ENCODE results near the gene AQP2.
"Not testable (repeated sequence)": the region's sequence is repeated elsewhere in the genome, so short reads cannot be mapped to it uniquely, and the experiment has no call there.

The AQP2 gene

GRCh38 chr12:49969651-49970429 is 19.3 kb downstream of the AQP2 start:
- no peak for DNase-seq (ENCODE audit: low read depth, low spot score)

GRCh38 chr12:49970658-49971057 is 20.1 kb downstream of the AQP2 start:
- DNase-seq (ENCODE audit: low read depth, low spot score): no peak

DNA sequence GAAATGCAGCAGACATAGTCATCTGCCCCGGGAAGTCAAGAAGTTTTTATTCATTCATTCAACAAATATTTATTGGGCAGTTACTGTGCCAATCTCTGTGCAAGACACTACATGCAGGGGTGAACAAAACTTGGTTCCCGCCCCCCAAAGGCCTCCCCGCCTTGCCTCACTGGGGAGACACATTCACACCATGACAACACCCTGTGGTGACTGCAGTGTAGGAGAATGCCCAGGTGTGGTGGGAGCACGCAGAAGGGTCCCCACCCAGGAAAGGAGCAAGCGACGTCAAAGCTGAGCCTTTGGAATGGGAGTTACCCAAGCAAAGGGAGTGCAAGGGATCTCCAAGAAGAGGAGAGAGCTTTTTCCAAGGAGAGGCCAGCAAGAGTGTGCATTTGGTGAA is 20.6 kb downstream of the AQP2 start:
- DNase-seq (ENCODE audit: low read depth, low spot score): no peak

DNA sequence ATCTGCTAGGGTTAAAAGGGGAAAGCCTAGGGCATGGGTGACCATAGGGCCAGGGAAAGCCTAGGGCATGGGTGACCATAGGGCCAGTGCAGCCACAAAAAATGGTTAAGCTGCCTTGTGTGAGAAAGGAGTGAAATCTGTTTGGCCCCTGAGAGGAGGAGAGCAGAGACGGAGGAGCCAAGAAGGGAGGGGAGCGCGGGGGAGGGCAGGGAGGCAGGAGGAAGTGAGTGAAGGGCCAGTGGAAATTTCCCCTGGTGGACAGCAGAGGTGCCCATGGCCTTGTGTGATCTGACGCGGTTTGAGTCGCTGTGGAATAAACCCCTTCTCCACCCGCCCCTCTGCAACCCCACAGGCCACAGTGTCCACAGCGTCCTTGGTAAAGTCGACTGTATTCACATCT is 21.6 kb downstream of the AQP2 start:
- no peak for DNase-seq (ENCODE audit: low read depth, low spot score)

- no peak for DNase-seq (ENCODE audit: low read depth, low spot score)
Measured at GRCh38 chr12:49972641-49973360, 22.3 kb downstream of the AQP2 start, which contains the start of gene AQP6. Gene AQP6, plus strand, starts transcription at chr12:49972947. Its CDS starts 227 bp downstream, at chr12:49973174.

- no peak for DNase-seq (ENCODE audit: low read depth, low spot score)
Measured at GRCh38 chr12:49973361-49973830, 22.9 kb downstream of the AQP2 start.

- no peak for DNase-seq (ENCODE audit: low read depth, low spot score)
Measured at GRCh38 chr12:49974231-49974675, 23.7 kb downstream of the AQP2 start.

DNA sequence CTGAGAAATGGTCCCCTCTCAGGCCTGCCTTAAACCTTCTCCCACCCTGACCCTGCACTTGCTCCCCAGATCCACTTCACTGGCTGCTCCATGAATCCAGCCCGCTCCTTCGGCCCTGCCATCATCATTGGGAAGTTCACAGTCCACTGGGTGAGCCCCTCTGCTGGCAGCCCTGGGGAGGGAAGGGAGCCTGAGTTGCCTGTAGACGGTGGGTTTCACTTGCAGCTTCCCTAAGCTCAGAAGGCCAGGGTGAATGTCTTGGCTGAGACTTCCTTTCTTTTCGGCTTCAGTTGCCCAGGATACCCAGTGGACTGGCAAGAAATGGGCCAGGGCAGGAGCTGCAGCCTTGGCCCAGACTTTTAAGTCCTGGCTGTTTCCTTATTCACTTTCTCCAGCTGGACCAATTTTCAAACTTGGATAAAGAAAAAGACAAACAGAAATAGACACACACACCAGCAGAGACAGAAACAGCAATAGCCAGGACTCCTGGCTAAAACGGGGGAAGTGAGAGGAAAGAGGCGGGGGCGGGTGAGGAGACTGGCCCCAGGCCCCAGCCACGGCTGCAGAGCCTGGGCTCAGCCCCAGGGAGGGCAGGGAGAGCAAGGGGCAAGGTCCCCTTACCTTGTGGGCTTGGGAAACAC is 24.3 kb downstream of the AQP2 start:
- no peak for DNase-seq (ENCODE audit: low read depth, low spot score)

GRCh38 chr12:49975318-49975761 is 24.8 kb downstream of the AQP2 start:
- DNase-seq (ENCODE audit: low read depth, low spot score): no peak

DNA sequence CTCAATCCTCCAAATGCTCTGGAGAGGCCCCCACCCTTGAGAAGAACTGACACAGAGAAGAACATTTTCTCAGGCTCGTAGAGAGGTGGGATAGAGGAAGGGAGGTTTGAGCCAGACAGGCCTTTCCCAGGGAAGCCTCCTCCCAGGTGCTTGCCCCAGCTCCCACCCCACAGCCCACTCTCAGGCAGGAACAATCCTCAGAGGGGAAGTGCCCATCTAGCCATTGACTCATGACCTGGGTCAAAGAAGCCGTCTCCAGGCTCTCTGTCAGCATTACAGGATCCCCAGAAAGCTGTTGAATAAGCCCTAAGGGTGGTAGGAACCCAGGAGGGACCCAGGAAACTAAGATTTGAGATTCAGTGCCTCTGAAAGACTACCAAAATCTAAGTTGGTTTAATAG is 26.0 kb downstream of the AQP2 start:
- no peak for DNase-seq (ENCODE audit: low read depth, low spot score)

DNA sequence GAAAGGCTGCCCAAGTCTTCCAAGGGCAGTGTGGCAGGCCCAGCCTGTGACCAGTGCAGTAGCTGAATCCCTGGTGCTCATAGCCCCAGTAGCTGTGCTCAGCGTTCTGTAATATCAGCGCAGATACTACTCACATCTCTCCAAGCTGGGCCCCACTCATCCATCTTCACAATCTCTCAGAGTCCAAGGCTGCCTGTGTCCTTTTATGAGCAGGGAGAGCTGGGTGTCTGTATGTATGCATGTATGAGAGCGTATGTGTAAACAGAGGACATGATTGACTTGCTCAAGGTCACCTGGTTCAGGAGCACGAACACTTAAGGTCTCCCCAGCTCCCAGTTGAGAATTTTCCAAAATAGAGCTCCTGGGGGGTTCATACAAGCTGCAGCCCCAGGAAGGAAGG is 27.6 kb downstream of the AQP2 start:
- no peak for DNase-seq (ENCODE audit: low read depth, low spot score)

DNA sequence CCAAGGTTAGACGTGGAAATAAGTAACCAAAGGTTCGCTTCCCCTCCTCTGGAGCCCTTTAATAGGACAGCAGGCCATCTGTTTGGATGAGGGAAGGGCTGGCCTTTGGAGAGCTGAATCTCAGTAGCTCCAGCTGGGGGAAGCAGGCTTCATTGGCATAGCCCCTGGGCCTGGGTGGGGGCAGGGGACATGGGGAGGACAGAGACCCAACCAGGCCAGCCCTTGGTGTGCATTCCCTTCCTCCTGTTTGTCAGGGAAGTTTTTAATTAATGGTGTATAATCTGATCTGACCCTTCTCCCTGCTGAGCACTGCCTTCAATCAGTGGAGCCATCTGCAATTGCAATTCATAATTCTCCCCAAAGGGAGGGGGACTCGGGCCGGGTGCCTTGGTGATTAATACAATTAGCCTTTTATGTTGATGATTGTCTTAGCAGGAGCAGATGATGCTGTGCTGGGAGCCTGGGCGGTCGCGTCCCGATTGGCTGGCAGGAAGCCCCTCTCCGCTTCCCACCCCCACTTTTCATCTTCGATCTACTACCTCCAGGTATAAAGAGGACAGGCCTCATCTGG is 28.6 kb downstream of the AQP2 start:
- no peak for DNase-seq (ENCODE audit: low read depth, low spot score)

GRCh38 chr12:49979791-49980190 is 29.3 kb downstream of the AQP2 start:
- no peak for DNase-seq (ENCODE audit: low read depth, low spot score)

GRCh38 chr12:49980501-49981349 is 30.2 kb downstream of the AQP2 start:
- no peak for DNase-seq (ENCODE audit: low read depth, low spot score)

DNA sequence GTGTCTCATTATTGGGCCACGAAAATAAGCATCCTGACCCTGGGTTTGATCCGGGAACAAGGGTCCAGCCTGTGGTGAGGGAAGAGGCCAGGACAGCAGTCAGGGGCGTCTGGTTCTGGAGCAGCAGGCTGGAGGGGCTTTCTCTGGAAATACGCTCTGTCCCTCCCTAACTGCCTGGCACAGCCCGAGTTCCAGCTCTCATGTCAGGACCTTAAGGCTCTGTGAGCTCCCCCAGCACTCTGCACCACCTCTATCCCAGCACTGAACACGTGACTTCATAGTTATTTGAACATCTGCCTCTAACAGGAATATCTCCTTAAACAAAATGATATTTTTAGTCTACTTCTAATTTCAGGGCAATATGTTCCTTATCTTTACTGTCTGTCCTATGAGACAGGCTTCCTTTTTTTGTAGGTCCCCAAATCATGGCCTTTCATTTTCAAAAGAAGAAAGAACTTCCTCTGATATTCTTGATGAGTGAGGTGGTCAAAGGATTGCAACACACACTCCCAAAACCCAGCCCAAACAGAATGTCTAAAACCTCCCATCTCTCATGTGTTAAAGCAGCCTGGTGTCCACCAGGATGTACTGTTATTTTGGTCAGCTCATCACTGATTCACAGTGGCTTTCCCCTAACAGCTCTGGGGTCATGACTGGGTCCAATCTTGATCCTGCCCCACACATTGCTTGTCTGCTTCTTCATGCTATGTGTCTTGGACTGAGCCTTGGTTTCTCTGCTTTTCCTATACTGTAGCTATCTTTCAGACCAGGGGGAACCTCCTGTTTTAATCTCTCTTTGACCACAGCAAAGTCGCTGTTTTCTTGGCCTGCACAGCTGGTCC is 31.9 kb downstream of the AQP2 start:
- DNase-seq (ENCODE audit: low read depth, low spot score): no peak

DNA sequence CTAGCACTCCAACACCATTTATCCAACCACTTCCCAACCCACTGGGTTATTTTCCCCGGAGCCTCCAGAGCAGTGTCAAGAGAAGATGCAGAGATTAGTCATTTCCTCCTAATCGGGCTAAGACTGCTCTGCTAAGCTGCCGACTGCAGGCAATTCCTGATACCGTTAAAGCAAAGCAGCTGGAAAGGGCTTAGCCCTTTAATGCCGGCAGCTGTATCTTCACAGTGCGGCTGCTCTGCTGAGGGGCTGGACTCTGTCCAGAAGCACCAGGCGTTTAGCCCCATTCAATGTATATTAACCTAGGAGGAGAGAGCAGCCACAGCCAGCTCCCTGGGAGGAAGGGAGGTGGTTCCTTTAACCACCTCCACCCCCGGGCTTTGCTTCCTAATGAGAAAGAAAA is 33.4 kb downstream of the AQP2 start:
- DNase-seq (ENCODE audit: low read depth, low spot score): no peak

DNA sequence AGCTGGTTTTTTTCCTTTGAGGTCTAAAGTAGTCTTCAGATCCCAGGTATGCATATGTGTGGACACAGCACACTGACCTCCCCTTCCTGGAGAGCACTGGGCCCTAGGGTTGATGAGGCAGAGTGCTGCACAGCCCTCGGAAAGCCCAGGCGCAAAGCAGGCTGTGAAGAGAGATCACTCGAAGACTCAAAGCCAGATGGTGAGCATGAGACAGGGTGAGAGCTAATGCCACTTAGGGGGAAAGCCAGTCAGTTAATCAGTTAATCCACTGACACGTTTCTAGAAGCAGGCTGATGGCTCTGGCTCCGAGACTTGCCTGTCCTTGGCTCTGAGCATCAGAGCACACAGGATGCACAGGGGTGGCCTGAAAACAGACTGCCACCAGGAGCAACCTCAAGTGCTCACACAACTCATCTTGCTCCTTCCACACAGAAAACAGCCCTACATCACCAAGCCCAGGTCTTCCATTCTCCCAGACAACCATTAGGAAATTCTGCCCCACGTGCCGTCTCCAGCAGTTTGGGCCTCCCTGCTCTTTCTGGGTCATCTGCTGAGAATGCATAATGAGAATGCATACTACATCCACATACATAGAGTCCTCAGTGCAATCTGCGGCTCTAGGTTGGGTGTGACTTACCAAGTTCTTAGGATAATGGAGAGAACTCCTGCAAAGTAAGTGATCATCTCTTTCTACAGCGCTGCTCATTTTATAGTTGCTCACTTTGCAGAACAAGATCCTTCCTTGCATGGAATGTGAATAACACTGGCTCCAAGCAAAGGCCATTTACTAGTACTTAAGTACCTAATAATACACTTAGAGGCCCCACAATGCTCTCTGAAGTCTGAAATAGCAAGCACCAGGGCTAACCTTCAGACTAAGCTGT is 34.2 kb downstream of the AQP2 start:
- no peak for DNase-seq (ENCODE audit: low read depth, low spot score)

GRCh38 chr12:49985981-49986380 is 35.4 kb downstream of the AQP2 start:
- DNase-seq (ENCODE audit: low read depth, low spot score): no peak

GRCh38 chr12:49986476-49986875 is 35.9 kb downstream of the AQP2 start:
- DNase-seq (ENCODE audit: low read depth, low spot score): not testable (repeated sequence)
